Liver (tissue), 3 donors: ENCODE measurements around the gene TXNDC16.

Source experiments
- CTCF ChIP-seq: fragments of 150-350 bp; IDR thresholded peaks from 2 replicates; pipeline ENCODE4 v1.5.1; 2017; ENCODE audit warnings: improper control_type of control experiment, low read depth, low read length; ENCODE audit not compliant: missing input control
- EGR1 ChIP-seq, 2 donors: IDR thresholded peaks; 2 replicates each; pipeline ENCODE4 v1.6.1; 2016 to 2018; ENCODE audit warnings: antibody characterized with exemption in 2 of 2, low read depth in 2 of 2
- FOXA1 ChIP-seq: IDR thresholded peaks from 2 replicates; pipeline ENCODE4 v1.6.1; 2016; ENCODE audit warnings: antibody characterized with exemption
- GABPA ChIP-seq, 2 donors: IDR thresholded peaks in 1 of 2; conservative IDR thresholded peaks in 1 of 2; 2 replicates each; pipeline ENCODE4 v1.6.1; 2016; ENCODE audit warnings: antibody characterized with exemption in 2 of 2, mild to moderate bottlenecking in 1 of 2, moderate library complexity in 1 of 2
- HNF4A ChIP-seq, 2 donors: conservative IDR thresholded peaks; 2 replicates each; pipeline ENCODE4 v1.6.1; 2016; ENCODE audit warnings: antibody characterized with exemption in 2 of 2, mild to moderate bottlenecking in 2 of 2
- JUND ChIP-seq, 2 donors: IDR thresholded peaks; 2 replicates each; pipeline ENCODE4 v1.6.1; 2016; ENCODE audit warnings: antibody characterized with exemption in 2 of 2
- NR2F2 ChIP-seq: IDR thresholded peaks from 2 replicates; pipeline ENCODE4 v1.6.1; 2016; ENCODE audit warnings: antibody characterized with exemption
- RAD21 ChIP-seq, 2 donors: IDR thresholded peaks; 2 replicates each; pipeline ENCODE4 v1.6.1; 2016; ENCODE audit warnings: antibody characterized with exemption in 2 of 2, mild to moderate bottlenecking in 2 of 2
- REST ChIP-seq: IDR thresholded peaks from 2 replicates; pipeline ENCODE4 v1.6.1; 2016; ENCODE audit warnings: antibody characterized with exemption, mild to moderate bottlenecking
- RXRA ChIP-seq, 2 donors: IDR thresholded peaks; 2 replicates each; pipeline ENCODE4 v1.6.1; 2017 to 2018; ENCODE audit warnings: antibody characterized with exemption in 2 of 2, mild to moderate bottlenecking in 1 of 2
- TAF1 ChIP-seq: conservative IDR thresholded peaks from 2 replicates; pipeline ENCODE4 v1.6.1; 2016; ENCODE audit warnings: antibody characterized with exemption, mild to moderate bottlenecking
- ZBTB33 ChIP-seq: IDR thresholded peaks from 2 replicates; pipeline ENCODE4 v1.6.1; 2016; ENCODE audit warnings: antibody characterized with exemption
- TF ChIP-seq, protein P1 (sequence below): IDR thresholded peaks from 2 replicates; pipeline ENCODE4 v1.6.1; 2016; ENCODE audit warnings: antibody characterized with exemption
- TF ChIP-seq, protein P2 (sequence below): IDR thresholded peaks from 2 replicates; pipeline ENCODE4 v1.6.1; 2016; ENCODE audit warnings: antibody characterized with exemption
- donor health status: healthy.
- donor health status: healthy.

DNA sequence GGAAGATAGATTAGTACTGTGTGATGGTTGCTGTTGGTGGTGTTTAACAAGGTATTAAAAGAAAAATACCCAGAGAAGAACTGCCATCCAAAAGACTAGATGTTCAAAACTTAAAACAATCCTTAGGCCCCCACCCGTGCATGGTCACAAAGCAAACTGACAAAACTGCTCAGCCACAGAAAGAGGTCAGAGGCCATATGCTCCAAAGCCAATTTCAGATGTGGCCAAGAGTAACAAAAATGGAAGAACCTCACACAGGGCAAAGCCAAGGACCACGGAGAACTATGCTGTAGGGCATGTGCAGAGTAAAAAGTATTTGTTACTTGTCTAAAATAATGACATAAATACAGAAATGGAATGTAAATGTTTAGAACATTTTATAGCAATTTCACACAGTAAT, 5.3 kb downstream of the TXNDC16 start:
- TF ChIP-seq CTCF (no peak), FOXA1 (no peak), JUND (IDR thresholded peaks at IDR 0.05) (no peak), TAF1 (no peak), ZBTB33 (no peak), REST (no peak), HNF4A (conservative IDR thresholded peaks at IDR 0.05) (no peak), RAD21 (IDR thresholded peaks at IDR 0.05) (no peak), EGR1 (IDR thresholded peaks at IDR 0.05; ENCODE audit: low read depth in 2 of 2) (no peak), GABPA (IDR thresholded peaks at IDR 0.05 in 1 of 2, conservative IDR thresholded peaks at IDR 0.05 in 1 of 2) (no peak), RXRA (IDR thresholded peaks at IDR 0.05) (no peak), NR2F2 (no peak)
- TF ChIP-seq, protein P1, sequence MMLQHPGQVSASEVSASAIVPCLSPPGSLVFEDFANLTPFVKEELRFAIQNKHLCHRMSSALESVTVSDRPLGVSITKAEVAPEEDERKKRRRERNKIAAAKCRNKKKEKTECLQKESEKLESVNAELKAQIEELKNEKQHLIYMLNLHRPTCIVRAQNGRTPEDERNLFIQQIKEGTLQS: no peak
- TF ChIP-seq, protein P2, sequence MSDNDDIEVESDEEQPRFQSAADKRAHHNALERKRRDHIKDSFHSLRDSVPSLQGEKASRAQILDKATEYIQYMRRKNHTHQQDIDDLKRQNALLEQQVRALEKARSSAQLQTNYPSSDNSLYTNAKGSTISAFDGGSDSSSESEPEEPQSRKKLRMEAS: no peak
